Hepatocyte (in vitro differentiated cells): Measurements from ENCODE around the gene PPOX. TPM values are rescaled to one million over a fixed set of nuclear protein-coding genes. Genes with fewer than 3 reads are reported as not detected.

Experiments
- DNase-seq: peaks from one replicate; pipeline ENCODE4 v3.0.0-alpha.2; 2016; ENCODE audit warnings: low spot score
- H2AFZ ChIP-seq: fragments of 200-600 bp; sonication (generic); 2 replicates; pipeline ENCODE4 v1.6.0; 2016; ENCODE audit warnings: antibody characterized with exemption, mild to moderate bottlenecking
- H3K27ac ChIP-seq: fragments of 200-600 bp; sonication (generic); 2 replicates; pipeline ENCODE4 v1.5.1; 2016; ENCODE audit warnings: mild to moderate bottlenecking
- H3K27me3 ChIP-seq: fragments of 200-600 bp; sonication (generic); 2 replicates; pipeline ENCODE4 v1.6.1; 2016
- H3K36me3 ChIP-seq: fragments of 200-600 bp; sonication (generic); replicated peaks from 2 replicates; pipeline ENCODE4 v1.5.1; 2016; ENCODE audit warnings: low read depth; ENCODE audit not compliant: insufficient read depth
- H3K4me1 ChIP-seq: fragments of 200-600 bp; sonication (generic); 2 replicates; pipeline ENCODE4 v1.5.1; 2016; ENCODE audit warnings: mild to moderate bottlenecking, moderate library complexity; ENCODE audit not compliant: insufficient read depth
- H3K4me2 ChIP-seq: fragments of 200-600 bp; sonication (generic); 2 replicates; pipeline ENCODE4 v1.6.0; 2016
- H3K4me3 ChIP-seq: fragments of 200-600 bp; sonication (generic); 2 replicates; pipeline ENCODE4 v1.5.1; 2016; ENCODE audit warnings: mild to moderate bottlenecking
- H3K79me2 ChIP-seq: fragments of 200-600 bp; sonication (generic); 2 replicates; pipeline ENCODE4 v1.6.0; 2017; ENCODE audit warnings: mild to moderate bottlenecking
- H3K9me2 ChIP-seq: fragments of 200-600 bp; sonication (generic); replicated peaks from 2 replicates; pipeline ENCODE4 v1.6.0; 2017; ENCODE audit warnings: mild to moderate bottlenecking; ENCODE audit not compliant: insufficient read depth
- H3K9me3 ChIP-seq: fragments of 200-600 bp; sonication (generic); 2 replicates; pipeline ENCODE4 v1.5.1; 2016; ENCODE audit warnings: low read depth, mild to moderate bottlenecking
- H4K20me1 ChIP-seq: fragments of 200-600 bp; sonication (generic); 2 replicates; pipeline ENCODE4 v1.6.0; 2016; ENCODE audit warnings: mild to moderate bottlenecking; ENCODE audit not compliant: insufficient read depth, poor library complexity, severe bottlenecking
- EZH2 ChIP-seq: fragments of 200-600 bp; sonication (generic); IDR thresholded peaks from 2 replicates; pipeline ENCODE4 v1.6.1; 2016; ENCODE audit warnings: antibody characterized with exemption, mild to moderate bottlenecking, borderline replicate concordance
- EZH2phosphoT487 ChIP-seq: fragments of 200-600 bp; sonication (generic); IDR thresholded peaks from one replicate; pipeline ENCODE4 v1.6.1; 2018; ENCODE audit warnings: antibody characterized with exemption, mild to moderate bottlenecking, low read depth, moderate library complexity; ENCODE audit not compliant: unreplicated experiment, severe bottlenecking
- WGBS: methylation state at CpG from one replicate; pipeline ENCODE4 v1.1.6; 2016; ENCODE audit warnings: low lambda C conversion rate; ENCODE audit errors: missing lambda C conversion rate; 5-methylcytosine and 5-hydroxymethylcytosine counted together
- polyA plus RNA-seq: library from polyadenylated mRNA; unstranded; fragments of >200 nt; fragmentation: Nextera tagmentation; extraction: Ambion mirVana; gene quantifications from 2 replicates; pipeline ENCODE4 v1.2.1, GENCODE V29; 2016
- total RNA-seq: library from RNA; depleted of rRNA; stranded (reverse); fragments of >200 nt; gene quantifications from 2 replicates; pipeline ENCODE4 v1.2.3, GENCODE V29; 2014
- TF ChIP-seq, protein P1 (sequence below): fragments of 200-600 bp; sonication (generic); IDR thresholded peaks from 2 replicates; pipeline ENCODE4 v1.5.1; 2016; ENCODE audit warnings: antibody characterized with exemption, mild to moderate bottlenecking; ENCODE audit not compliant: poor library complexity

PPOX gene
- total and polyA plus RNA-seq, 2 experiments from 2014 or later = 11.2 to 30.7 TPM

DNA sequence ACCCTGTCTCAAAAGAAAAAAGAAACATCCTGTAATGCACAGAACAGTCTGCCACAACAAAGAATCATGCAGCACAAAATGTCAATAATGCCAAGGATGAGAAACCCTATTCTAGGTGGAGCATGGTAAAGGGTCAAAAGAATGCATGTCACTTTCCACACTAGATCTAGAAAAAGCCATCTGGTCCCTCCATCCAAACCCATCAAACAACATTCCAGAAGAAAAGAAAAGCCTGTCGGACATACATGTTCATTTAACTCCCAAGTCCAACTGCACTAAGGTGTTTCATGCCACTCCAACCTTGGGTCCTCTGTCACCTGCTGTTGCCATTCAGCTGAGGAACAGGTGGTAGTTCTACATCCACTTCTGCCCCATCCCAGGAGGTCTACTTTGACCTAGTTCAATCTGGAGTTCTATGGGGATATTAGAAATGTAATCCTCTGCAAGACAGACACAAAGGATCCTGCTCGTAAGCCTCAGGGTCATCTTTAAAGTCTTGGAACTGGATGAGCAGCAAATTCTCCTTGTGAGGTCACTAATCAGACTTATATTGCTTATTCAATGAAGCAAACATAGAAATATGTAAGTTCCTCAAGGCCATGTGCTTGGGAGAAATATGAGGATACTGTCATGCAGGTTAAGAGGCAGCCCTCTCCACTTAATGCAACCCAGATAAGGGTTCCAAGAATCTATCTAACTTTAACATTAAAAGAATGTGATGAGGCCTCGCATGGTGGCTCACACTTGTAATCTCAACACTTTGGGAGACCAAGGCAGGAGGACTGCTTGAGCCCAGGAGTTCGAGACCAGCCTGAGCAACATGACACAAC is 37.4 kb upstream of the PPOX start:
- Histone ChIP-seq H3K36me3 (no peaks in the 10 kb centered on the region), H3K4me2 (no peak overlapping the region), H3K27ac (no peak overlapping the region), H3K4me1 (peaks cover 10% of the 10 kb centered on the region), H2AFZ (no peak overlapping the region), H3K9me3 (no peaks in the 10 kb centered on the region), H4K20me1 (no peaks in the 10 kb centered on the region), H3K27me3 (no peaks in the 10 kb centered on the region), H3K79me2 (peaks cover 84% of the 10 kb centered on the region), H3K4me3 (no peak overlapping the region), H3K9me2 (no peaks in the 10 kb centered on the region)
- 92% methylated on average over 4 of the region's 4 CpGs for WGBS
- no peak for DNase-seq
- no peak for TF ChIP-seq EZH2phosphoT487
- TF ChIP-seq EZH2 = no peak
- TF ChIP-seq, protein P1, sequence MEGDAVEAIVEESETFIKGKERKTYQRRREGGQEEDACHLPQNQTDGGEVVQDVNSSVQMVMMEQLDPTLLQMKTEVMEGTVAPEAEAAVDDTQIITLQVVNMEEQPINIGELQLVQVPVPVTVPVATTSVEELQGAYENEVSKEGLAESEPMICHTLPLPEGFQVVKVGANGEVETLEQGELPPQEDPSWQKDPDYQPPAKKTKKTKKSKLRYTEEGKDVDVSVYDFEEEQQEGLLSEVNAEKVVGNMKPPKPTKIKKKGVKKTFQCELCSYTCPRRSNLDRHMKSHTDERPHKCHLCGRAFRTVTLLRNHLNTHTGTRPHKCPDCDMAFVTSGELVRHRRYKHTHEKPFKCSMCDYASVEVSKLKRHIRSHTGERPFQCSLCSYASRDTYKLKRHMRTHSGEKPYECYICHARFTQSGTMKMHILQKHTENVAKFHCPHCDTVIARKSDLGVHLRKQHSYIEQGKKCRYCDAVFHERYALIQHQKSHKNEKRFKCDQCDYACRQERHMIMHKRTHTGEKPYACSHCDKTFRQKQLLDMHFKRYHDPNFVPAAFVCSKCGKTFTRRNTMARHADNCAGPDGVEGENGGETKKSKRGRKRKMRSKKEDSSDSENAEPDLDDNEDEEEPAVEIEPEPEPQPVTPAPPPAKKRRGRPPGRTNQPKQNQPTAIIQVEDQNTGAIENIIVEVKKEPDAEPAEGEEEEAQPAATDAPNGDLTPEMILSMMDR = no peak

DNA sequence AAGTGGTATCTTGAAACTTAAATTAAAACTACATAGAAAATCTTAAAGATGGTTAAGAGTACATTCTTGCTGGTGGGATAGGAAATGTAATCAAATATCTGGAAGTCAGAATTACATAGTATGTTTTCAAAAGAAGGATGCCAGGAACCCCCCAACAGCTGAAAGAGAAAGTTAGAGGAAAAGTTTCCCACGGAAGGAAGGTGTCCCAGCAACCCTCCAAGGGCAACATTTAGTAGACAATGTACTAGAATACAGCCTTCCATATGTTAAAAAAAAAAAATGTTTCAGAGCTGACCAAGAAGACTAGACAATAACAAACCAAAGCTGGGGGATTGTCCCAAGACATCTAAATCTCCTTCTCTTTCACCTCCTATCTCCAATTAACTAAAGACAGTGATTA is 36.0 kb upstream of the PPOX start:
- Histone ChIP-seq H3K4me2 (peak overlapping the region; percentile 93), H3K9me3 (no peaks in the 10 kb centered on the region), H4K20me1 (peaks cover 5% of the 10 kb centered on the region), H3K27me3 (no peaks in the 10 kb centered on the region), H3K79me2 (peaks cover 89% of the 10 kb centered on the region), H3K9me2 (no peaks in the 10 kb centered on the region), H2AFZ (no peak overlapping the region), H3K4me1 (peaks cover 16% of the 10 kb centered on the region), H3K27ac (no peak overlapping the region), H3K4me3 (no peak overlapping the region), H3K36me3 (no peaks in the 10 kb centered on the region)
- WGBS = 53% methylated on average over 1 of the region's 1 CpG
- no peak for DNase-seq
- TF ChIP-seq EZH2 (no peak), EZH2phosphoT487 (no peak)

DNA sequence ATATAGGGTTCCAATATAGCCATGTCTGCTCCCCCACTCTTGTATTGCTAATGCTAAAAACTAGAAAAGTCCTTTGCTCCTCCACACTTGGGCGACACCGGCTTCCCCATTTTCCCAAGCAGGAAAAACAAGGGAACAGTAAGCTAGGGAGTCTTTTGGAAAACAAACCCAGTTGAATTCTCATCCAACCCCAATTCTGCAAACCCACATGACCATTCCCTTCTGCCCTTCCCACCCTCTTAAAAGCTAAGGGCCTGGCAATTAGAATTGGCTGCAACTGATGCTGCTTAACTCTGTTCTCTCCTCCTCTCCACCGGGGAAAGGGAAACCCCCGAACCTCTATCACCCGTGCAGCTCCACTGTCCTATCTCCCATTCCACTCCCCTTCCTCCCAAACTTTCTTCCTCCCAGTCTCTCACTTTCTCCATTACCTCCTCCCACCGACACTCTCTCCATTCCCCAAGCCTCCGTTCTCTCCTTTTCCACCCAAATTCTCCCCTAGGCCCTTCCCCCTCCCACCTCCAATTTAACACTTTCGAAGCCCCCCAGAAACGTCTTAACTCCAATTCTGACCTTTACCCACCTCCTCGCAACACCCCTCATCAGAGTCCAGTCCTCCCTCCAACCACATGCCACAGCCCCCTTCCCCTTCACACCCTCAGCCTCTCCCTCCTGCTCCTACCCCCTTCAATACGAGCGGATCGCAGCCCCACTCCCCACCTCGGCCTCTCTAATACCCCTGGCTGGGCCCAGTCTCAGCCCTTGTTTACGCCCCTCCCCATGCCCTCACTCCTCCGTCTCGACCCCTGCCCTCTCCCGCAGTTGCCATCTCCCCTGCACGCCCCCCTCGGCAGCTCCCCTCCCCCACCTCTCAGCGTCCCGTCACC is 34.5 kb upstream of the PPOX start:
- peaks cover 5% of the 10 kb centered on the region for H4K20me1 ChIP-seq
- H3K36me3 ChIP-seq = no peaks in the 10 kb centered on the region
- peak overlapping the region; percentile 46 for H3K4me3 ChIP-seq
- H3K79me2 ChIP-seq = peaks cover 87% of the 10 kb centered on the region
- peak; percentile 44 for DNase-seq
- no peaks in the 10 kb centered on the region for H3K9me3 ChIP-seq
- peak overlapping the region; percentile 93 for H3K27ac ChIP-seq
- no peaks in the 10 kb centered on the region for H3K27me3 ChIP-seq
- H3K4me1 ChIP-seq = peaks cover 16% of the 10 kb centered on the region
- peak overlapping the region; percentile 93 for H3K4me2 ChIP-seq
- TF ChIP-seq EZH2phosphoT487 = no peak
- TF ChIP-seq, protein P1 = no peak
- no peak for TF ChIP-seq EZH2
- no peaks in the 10 kb centered on the region for H3K9me2 ChIP-seq
- 6% methylated on average over 7 of the region's 22 CpGs for WGBS
- peak overlapping the region; percentile 61 for H2AFZ ChIP-seq
